GM12878 (cell line): ENCODE results near the gene PSMD1. TPM values are rescaled to one million over a fixed set of nuclear protein-coding genes. Genes with fewer than 3 reads are reported as not detected.

Experiments used
- ATAC-seq: fragments of 200-7000 bp; cut with Tn5 transposase; 3 replicates; pipeline ENCODE4 v1.9.1; 2020; ENCODE audit warnings: mild to moderate bottlenecking, moderate library complexity
- BruUV-seq: library from RNA; stranded (reverse); fragments of 400-500 nt; replicated peaks from 2 replicates; lab custom pipeline; 2021; lab: Mats Ljungman, UMichigan
- CTCF ChIA-PET: fragments of 300-600 bp; sonication (Branson Sonifier 250); formaldehyde crosslinking; extraction: SDS; loops from one replicate; lab custom pipeline; 2021; ENCODE audit warnings: inconsistent platforms; lab: Yijun Ruan, JAX
- POLR2A ChIA-PET: fragments of 350-600 bp; formaldehyde crosslinking; extraction: SDS; loops from one replicate; lab custom pipeline; 2021; ENCODE audit warnings: inconsistent platforms; lab: Charles Lee
- RAD21 ChIA-PET: fragments of 300-600 bp; sonication (Branson Sonifier 250); formaldehyde crosslinking; loops from one replicate; lab custom pipeline; 2023; ENCODE audit warnings: antibody characterized with exemption; ENCODE audit not compliant: unreplicated experiment; lab: Charles Lee
- SMC1A ChIA-PET: fragments of 300-600 bp; sonication (Branson Sonifier 250); formaldehyde crosslinking; loops from one replicate; lab custom pipeline; 2023; ENCODE audit not compliant: unreplicated experiment, uncharacterized antibody; lab: Charles Lee
- DNase-seq: peaks from one replicate; pipeline ENCODE4 v3.0.0-alpha.2; 2011; ENCODE audit warnings: low read depth, low spot score
- FAIRE-seq: peaks from 3 replicates; lab custom pipeline; 2011; peaks lifted over from hg19 to GRCh38; lab: Jason Lieb, UNC
- H2AFZ ChIP-seq: 2 replicates; pipeline ENCODE4 v1.6.0; 2011; ENCODE audit warnings: low read depth, low read length, control low read depth; ENCODE audit not compliant: control insufficient read depth
- H3K27ac ChIP-seq: 2 replicates; pipeline ENCODE4 v1.5.1; 2011; ENCODE audit warnings: control low read depth; ENCODE audit not compliant: control insufficient read depth, insufficient read depth
- H3K27me3 ChIP-seq, 2 experiments: replicated peaks in 1 of 2; 2 replicates each; pipeline versions ENCODE4 v1.6.0 to v1.6.1; 2011; ENCODE audit warnings: low read length in 1 of 2; ENCODE audit not compliant: control insufficient read depth in 2 of 2, insufficient read depth in 2 of 2
- H3K36me3 ChIP-seq, 2 experiments: 2 replicates each; pipeline ENCODE4 v1.5.1; 2011; ENCODE audit warnings: low read length in 1 of 2; ENCODE audit not compliant: control insufficient read depth in 2 of 2, insufficient read depth in 2 of 2
- H3K4me1 ChIP-seq: 2 replicates; pipeline ENCODE4 v1.6.1; 2011; ENCODE audit warnings: mild to moderate bottlenecking, low read length, moderate library complexity, mixed read lengths; ENCODE audit not compliant: control insufficient read depth, insufficient read depth
- H3K4me2 ChIP-seq: 2 replicates; pipeline ENCODE4 v1.6.0; 2011; ENCODE audit warnings: control low read depth; ENCODE audit not compliant: control insufficient read depth, insufficient read depth
- H3K4me3 ChIP-seq: fragments of 200-600 bp; sonication (generic); 2 replicates; pipeline ENCODE4 v1.5.1; 2016
- H3K79me2 ChIP-seq: 2 replicates; pipeline ENCODE4 v1.6.0; 2011; ENCODE audit warnings: low read length; ENCODE audit not compliant: control insufficient read depth, insufficient read depth
- H3K9ac ChIP-seq: 2 replicates; pipeline ENCODE4 v1.8.0; 2011; ENCODE audit warnings: low read length, control low read depth, mixed read lengths; ENCODE audit not compliant: control insufficient read depth, insufficient read depth
- H3K9me3 ChIP-seq: replicated peaks from 3 replicates; pipeline ENCODE4 v1.5.1; 2011; ENCODE audit warnings: mild to moderate bottlenecking, low read length; ENCODE audit not compliant: control insufficient read depth, insufficient read depth
- H4K20me1 ChIP-seq: 2 replicates; pipeline ENCODE4 v1.6.0; 2011; ENCODE audit not compliant: control insufficient read depth, insufficient read depth
- ETV6 ChIP-seq, 2 experiments: fragments of 450-650 bp in 1 of 2; IDR thresholded peaks in 1 of 2; conservative IDR thresholded peaks in 1 of 2; 2 replicates each; pipeline ENCODE4 v1.6.1; 2014; ENCODE audit warnings: antibody characterized with exemption in 1 of 2, borderline replicate concordance in 1 of 2, low read depth in 1 of 2, mild to moderate bottlenecking in 1 of 2, moderate library complexity in 1 of 2
- LARP7 ChIP-seq: fragments of 450-650 bp; IDR thresholded peaks from 2 replicates; pipeline ENCODE4 v1.6.1; 2017; ENCODE audit warnings: mild to moderate bottlenecking
- PAX8 ChIP-seq: fragments of 450-650 bp; IDR thresholded peaks from 2 replicates; pipeline ENCODE4 v1.6.1; 2017; ENCODE audit warnings: mild to moderate bottlenecking, moderate library complexity
- STAT1 ChIP-seq: fragments of 450-650 bp; conservative IDR thresholded peaks from 2 replicates; pipeline ENCODE4 v1.6.1; 2014; ENCODE audit warnings: antibody characterized with exemption, mild to moderate bottlenecking
- SUZ12 ChIP-seq: fragments of 200-600 bp; sonication (generic); IDR thresholded peaks from one replicate; pipeline ENCODE4 v1.6.1; 2018; ENCODE audit warnings: antibody characterized with exemption, mild to moderate bottlenecking; ENCODE audit not compliant: unreplicated experiment
- TCF7 ChIP-seq: IDR thresholded peaks from 2 replicates; pipeline ENCODE4 v1.6.1; 2014; ENCODE audit warnings: antibody characterized with exemption, borderline replicate concordance
- ZBED1 ChIP-seq: IDR thresholded peaks from 2 replicates; pipeline ENCODE4 v1.6.1; 2016; ENCODE audit warnings: borderline replicate concordance
- ZNF274 ChIP-seq: IDR thresholded peaks from one replicate; pipeline ENCODE4 v1.8.0; 2011; ENCODE audit not compliant: insufficient read length, insufficient read depth
- ZSCAN29 ChIP-seq: fragments of 450-650 bp; IDR thresholded peaks from 2 replicates; pipeline ENCODE4 v1.6.1; 2017; ENCODE audit warnings: mild to moderate bottlenecking, moderate library complexity
- WGBS: methylation state at CpG from one replicate; pipeline ENCODE4 v1.1.6; 2016; ENCODE audit warnings: low lambda C conversion rate; ENCODE audit not compliant: insufficient replicate concordance, insufficient coverage; ENCODE audit errors: missing lambda C conversion rate; 5-methylcytosine and 5-hydroxymethylcytosine counted together
- in situ Hi-C: fragments of 300-500 bp; cut with MboI; formaldehyde crosslinking; loops from 9 replicates; pipeline ENCODE4 v1.14.3; 2018; ENCODE audit warnings: mixed read lengths
- intact Hi-C: fragments of 100-400 bp; cut with micrococcal nuclease; formaldehyde crosslinking; loops from one replicate; pipeline ENCODE4 v1.14.2; 2022; ENCODE audit not compliant: unreplicated experiment
- polyA plus RNA-seq, 11 experiments: library from polyadenylated mRNA; depleted of rRNA in 4 of 11; unstranded in 6 of 11; stranded (reverse) in 5 of 11; fragments of >200 nt; fragmentation: Nextera tagmentation in 4 of 11; fragmentation: Illumina TruSeq in 1 of 11; extraction: Ambion mirVana in 4 of 11; extraction: Trizol in 1 of 11; gene quantifications; 1 replicate in 1 of 11; 2 replicates in 10 of 11; pipeline versions ENCODE4 v1.2.1 to v1.2.3, GENCODE V29; 2011 to 2016; ENCODE audit warnings: inconsistent platforms in 2 of 11, missing spikeins in 2 of 11, low read depth in 1 of 11
- total RNA-seq, 4 experiments: library from RNA; depleted of rRNA in 3 of 4; stranded (reverse); fragments of >200 nt in 3 of 4; fragmentation: Illumina TruSeq in 1 of 4; extraction: Trizol in 1 of 4; gene quantifications; 2 replicates each; pipeline versions ENCODE4 v1.2.1 to v1.2.3, GENCODE V29; 2013 to 2021

Gene PSMD1
- total and polyA plus RNA-seq, 10 of the 15 experiments (the other 5 are each of a cell fraction or from before 2014, with no cell fraction given), result 87.4 to 220 (median 139) TPM

DNA sequence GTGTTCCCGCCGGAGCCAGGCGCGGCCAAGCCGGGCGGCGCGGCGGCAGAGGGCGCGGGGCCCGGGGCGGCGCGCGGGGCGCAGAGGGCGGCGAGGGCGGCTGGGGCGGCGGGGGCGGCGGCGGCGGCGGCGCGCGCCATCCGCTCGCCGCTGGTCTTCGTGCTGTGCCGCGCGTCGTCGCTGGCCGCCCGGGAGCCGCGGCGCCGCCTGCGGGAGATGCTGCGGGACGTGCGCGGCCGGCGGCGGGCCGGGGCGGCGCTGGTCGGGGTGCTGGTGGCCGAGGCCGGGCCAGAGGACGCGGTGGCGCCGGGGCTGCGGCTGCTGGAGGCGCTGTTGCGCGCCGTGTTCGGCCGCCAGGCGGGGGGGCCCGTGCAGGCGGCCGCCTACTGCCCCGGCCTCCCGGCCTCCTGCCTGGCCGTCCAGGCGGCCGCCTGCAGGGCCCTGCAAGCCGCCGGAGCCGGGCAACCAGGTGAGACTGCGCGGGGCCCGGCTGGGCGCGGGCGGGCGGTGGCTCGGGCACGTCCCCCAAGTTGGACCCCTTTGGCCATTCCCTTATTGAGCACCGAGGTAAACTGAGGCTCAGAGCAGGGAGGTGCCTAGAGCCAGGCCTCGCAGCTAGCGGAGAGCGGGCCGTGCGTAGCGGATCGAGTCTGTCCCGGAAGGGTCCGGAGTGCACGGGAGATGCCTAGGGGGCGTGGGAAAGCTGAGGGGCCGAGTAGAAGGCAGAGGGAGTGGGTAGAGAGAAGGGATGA lies 18.8 kb upstream of the PSMD1 start:
- Histone ChIP-seq H3K4me3 (peak overlapping the region; percentile 22; the same call in 1 of the 2 replicates), H3K9ac (no peak overlapping the region), H3K9me3 (no peaks in the 10 kb centered on the region), H3K4me1 (peaks cover 3% of the 10 kb centered on the region; the same call in 1 of the 2 replicates), H3K4me2 (peak overlapping the region; percentile 26; the same call in 1 of the 2 replicates), H3K27ac (no peak overlapping the region), H3K79me2 (no peaks in the 10 kb centered on the region), H2AFZ (no peak overlapping the region), H3K36me3 (no peaks in the 10 kb centered on the region), H4K20me1 (no peaks in the 10 kb centered on the region), H3K27me3 (peaks cover 12 to 14% of the 10 kb centered on the region in 2 experiments)
- ChIA-PET CTCF (no interaction called here), POLR2A (no interaction called here), RAD21 (no interaction called here), SMC1A (no interaction called here)
- DNase-seq (no peak), ATAC-seq (peak; percentile 30; the same call in 2 of the 3 replicates), FAIRE-seq (no peak)
- 13% methylated on average over 55 of the region's 104 CpGs for WGBS
- in situ Hi-C loops, result no loop called here
- intact Hi-C loops, result no loop called here
- no TSS peak for BruUV-seq
- TF ChIP-seq SUZ12 (peak; percentile 89), ZSCAN29 (no peak)

DNA sequence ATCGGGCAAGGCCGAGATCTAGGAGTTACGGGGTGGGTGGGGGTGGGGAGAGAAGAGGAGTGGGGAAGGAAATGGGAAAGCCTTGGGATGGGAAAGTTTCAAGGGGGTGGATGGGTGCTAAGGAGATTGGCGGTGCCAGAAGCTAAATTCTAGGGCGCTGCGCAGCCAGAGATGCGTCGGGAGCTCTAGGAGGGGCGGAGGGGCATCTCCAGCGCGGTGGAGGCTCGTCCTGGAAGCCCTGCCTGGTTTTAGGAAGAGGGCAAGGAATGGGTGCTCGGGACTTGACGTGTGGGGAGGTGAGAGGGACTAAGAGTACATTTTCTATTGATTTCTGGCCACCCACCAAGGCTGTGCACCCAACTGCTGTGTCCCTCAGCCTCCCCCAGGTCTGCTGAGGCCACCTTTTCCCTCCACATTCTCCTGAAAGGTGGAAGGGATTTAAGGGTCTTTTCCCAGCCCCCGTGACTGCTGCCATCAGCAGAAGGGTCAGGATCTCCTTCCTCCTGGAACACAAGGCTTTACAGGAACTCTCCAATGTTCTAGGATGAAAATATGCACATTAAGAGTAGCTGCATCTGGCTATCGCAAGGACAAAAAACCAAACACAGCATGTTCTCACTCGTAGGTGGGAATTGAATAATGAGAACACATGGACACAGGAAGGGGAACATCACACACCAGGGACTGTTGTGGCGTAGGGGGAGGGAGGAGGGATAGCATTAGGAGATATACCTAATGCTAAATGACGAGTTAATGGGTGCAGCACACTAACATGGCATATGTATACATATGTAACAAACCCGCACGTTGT lies 18.0 kb upstream of the PSMD1 start:
- Histone ChIP-seq H3K4me1 (peaks cover 3% of the 10 kb centered on the region; the same call in 1 of the 2 replicates), H3K4me3 (no peak overlapping the region; the same call in 1 of the 2 replicates), H3K27me3 (peaks cover 12 to 14% of the 10 kb centered on the region in 2 experiments), H3K9ac (no peak overlapping the region), H3K79me2 (no peaks in the 10 kb centered on the region), H3K36me3 (no peaks in the 10 kb centered on the region), H4K20me1 (no peaks in the 10 kb centered on the region), H3K4me2 (no peak overlapping the region), H3K9me3 (no peaks in the 10 kb centered on the region), H2AFZ (no peak overlapping the region), H3K27ac (no peak overlapping the region)
- WGBS, result 43% methylated on average over 16 of the region's 21 CpGs
- DNase-seq (no peak), FAIRE-seq (no peak), ATAC-seq (no peak)
- intact Hi-C loops (no loop called here), in situ Hi-C loops (no loop called here)
- no peak for TF ChIP-seq ZNF274
- TF ChIP-seq ETV6 (conservative IDR thresholded peaks at IDR 0.05 in 1 of 2, IDR thresholded peaks at IDR 0.05 in 1 of 2; ENCODE audit: borderline replicate concordance in 1 of 2, low read depth in 1 of 2), result no peak
- no peak for TF ChIP-seq STAT1
- TF ChIP-seq ZBED1, result no peak
- no peak for TF ChIP-seq LARP7
- no peak for TF ChIP-seq PAX8
- no peak for TF ChIP-seq TCF7
- ChIA-PET SMC1A (no interaction called here), POLR2A (no interaction called here), RAD21 (interaction anchor here (1.0 kb wide), 1 partner anchor 52 kb away, joined by 3 read pairs; no protein-coding TSS in a partner anchor), CTCF (interaction anchor here (2.2 kb wide), 1 partner anchor 14 kb away, joined by 12 read pairs; no protein-coding TSS in a partner anchor)
- BruUV-seq, result no TSS peak
